Gastroesophageal sphincter (tissue), 4 donors: ENCODE data around the gene ATP5MC2. TPM values are rescaled to one million over a fixed set of nuclear protein-coding genes. Genes with fewer than 3 reads are reported as not detected.
A peak's percentile ranks its signal among the peaks of the same experiment; 100 is the strongest.

Experiments used
- ATAC-seq: fragments of 150-250 bp; one replicate; pipeline ENCODE4 v1.9.1; 2016; ENCODE audit warnings: mild to moderate bottlenecking, moderate library complexity
- H3K27ac ChIP-seq, 4 donors: fragments of 200-600 bp; sonication (generic) in 3 of 4; 1 replicate in 3 of 4; 2 replicates in 1 of 4; pipeline ENCODE4 v1.5.1; 2016 to 2019
- H3K27me3 ChIP-seq: fragments of 200-600 bp; sonication (generic); one replicate; pipeline ENCODE4 v1.5.1; 2019
- H3K36me3 ChIP-seq, 2 donors: fragments of 200-600 bp; sonication (generic); one replicate each; pipeline ENCODE4 v1.5.1; 2019; ENCODE audit warnings: control low read depth in 1 of 2
- H3K4me1 ChIP-seq, 3 donors: fragments of 200-600 bp; sonication (generic); 1 replicate in 2 of 3; 2 replicates in 1 of 3; pipeline ENCODE4 v1.5.1; 2016 to 2019; ENCODE audit warnings: control low read depth in 2 of 3
- H3K4me3 ChIP-seq, 2 donors: fragments of 200-600 bp; sonication (generic); one replicate each; pipeline ENCODE4 v1.5.1; 2019; ENCODE audit warnings: mild to moderate bottlenecking in 1 of 2, moderate library complexity in 1 of 2
- H3K9me3 ChIP-seq, 3 donors: fragments of 200-600 bp; sonication (generic); one replicate each; pipeline ENCODE4 v1.5.1; 2017 to 2019; ENCODE audit warnings: control low read depth in 2 of 3
- EP300 ChIP-seq: sonication (generic); formaldehyde crosslinking; IDR thresholded peaks from one replicate; pipeline ENCODE4 v1.6.1; 2017; ENCODE audit warnings: antibody characterized with exemption, mild to moderate bottlenecking
- POLR2A ChIP-seq, 2 donors: fragments of 450-650 bp; IDR thresholded peaks; one replicate each; pipeline ENCODE4 v1.6.1; 2017; ENCODE audit warnings: antibody characterized with exemption in 2 of 2, mild to moderate bottlenecking in 2 of 2, moderate library complexity in 1 of 2
- POLR2AphosphoS5 ChIP-seq: sonication (generic); formaldehyde crosslinking; IDR thresholded peaks from one replicate; pipeline ENCODE4 v1.6.1; 2017; ENCODE audit warnings: antibody characterized with exemption
- WGBS, 2 donors: methylation state at CpG; one replicate each; pipeline ENCODE4 v1.1.5; 2018; ENCODE audit warnings: low coverage in 1 of 2; 5-methylcytosine and 5-hydroxymethylcytosine counted together
- total RNA-seq, 4 donors: library from RNA; depleted of rRNA; stranded (reverse); fragments of >200 nt; gene quantifications; one replicate each; pipeline ENCODE4 v1.1.0, GENCODE V29; 2016
- TF ChIP-seq, protein P1 (sequence below), 4 experiments: fragments of 200-600 bp in 2 of 4; fragments of 450-650 bp in 2 of 4; sonication (generic) in 1 of 4; IDR thresholded peaks; one replicate each; pipeline ENCODE4 v1.5.1; 2017 to 2019; ENCODE audit warnings: antibody characterized with exemption in 4 of 4, mild to moderate bottlenecking in 2 of 4, moderate library complexity in 2 of 4

ATP5MC2 gene
- total RNA-seq, 4 donors from 2014 or later, result 197 to 324 (median 245) TPM

DNA sequence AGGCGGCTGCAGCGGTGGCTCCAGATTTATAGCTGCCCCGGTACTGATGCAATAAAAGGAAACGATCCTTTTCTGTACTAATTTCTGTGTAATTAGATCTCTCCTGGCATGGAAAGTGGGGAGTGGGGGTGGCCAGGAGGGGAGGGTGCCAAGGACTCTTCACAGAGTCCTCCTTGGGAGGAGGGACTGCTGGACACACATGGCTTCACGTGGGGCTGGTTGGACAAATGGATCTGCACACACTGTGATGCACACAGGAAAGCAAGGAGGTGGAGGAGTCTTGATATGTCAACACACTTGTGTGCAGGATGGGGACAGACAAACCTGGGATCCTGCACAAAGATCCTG, 23.8 kb upstream of the ATP5MC2 start:
- TF ChIP-seq, protein P1, sequence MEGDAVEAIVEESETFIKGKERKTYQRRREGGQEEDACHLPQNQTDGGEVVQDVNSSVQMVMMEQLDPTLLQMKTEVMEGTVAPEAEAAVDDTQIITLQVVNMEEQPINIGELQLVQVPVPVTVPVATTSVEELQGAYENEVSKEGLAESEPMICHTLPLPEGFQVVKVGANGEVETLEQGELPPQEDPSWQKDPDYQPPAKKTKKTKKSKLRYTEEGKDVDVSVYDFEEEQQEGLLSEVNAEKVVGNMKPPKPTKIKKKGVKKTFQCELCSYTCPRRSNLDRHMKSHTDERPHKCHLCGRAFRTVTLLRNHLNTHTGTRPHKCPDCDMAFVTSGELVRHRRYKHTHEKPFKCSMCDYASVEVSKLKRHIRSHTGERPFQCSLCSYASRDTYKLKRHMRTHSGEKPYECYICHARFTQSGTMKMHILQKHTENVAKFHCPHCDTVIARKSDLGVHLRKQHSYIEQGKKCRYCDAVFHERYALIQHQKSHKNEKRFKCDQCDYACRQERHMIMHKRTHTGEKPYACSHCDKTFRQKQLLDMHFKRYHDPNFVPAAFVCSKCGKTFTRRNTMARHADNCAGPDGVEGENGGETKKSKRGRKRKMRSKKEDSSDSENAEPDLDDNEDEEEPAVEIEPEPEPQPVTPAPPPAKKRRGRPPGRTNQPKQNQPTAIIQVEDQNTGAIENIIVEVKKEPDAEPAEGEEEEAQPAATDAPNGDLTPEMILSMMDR (IDR thresholded peaks at IDR 0.05), result no peak
- TF ChIP-seq POLR2AphosphoS5, result no peak
- no peak for TF ChIP-seq POLR2A (IDR thresholded peaks at IDR 0.05)
- TF ChIP-seq EP300, result no peak
- H3K27me3 ChIP-seq, result peaks cover 98% of the 10 kb centered on the region
- H3K36me3 ChIP-seq, result no peaks in the 10 kb centered on the region

DNA sequence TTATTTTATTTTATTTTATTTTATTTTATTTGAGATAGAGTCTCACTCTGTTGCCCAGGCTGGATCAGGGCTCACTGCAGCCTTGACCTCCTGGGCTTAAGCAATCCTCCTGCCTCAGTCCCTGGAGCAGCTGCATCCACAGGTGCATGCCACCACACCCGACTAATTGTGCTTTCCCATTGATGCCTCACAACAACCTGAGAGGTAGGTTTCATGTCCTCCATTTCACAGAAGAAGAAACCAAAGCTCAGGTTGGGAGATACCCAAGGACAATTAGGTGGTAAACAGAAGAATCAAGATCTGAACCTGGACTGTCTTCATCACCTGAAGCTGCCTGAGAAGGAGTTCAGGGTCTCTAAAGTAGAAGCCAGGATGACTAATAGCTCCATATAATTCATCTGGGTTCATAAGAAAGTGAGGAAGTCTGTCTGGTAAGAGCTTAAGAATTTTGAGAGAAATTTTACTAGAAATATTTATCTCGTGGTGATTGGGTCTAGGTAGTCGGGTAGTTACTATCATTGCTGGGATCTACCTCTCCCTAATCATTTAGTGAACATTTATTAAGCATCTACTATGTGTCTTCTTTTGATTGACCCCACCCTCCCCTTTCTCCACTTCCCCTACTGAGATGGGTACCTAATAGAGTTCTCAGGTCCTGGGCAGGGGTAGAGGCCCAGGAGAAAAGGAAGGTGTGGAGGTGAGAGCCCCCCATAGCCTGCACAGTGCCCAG, 23.2 kb upstream of the ATP5MC2 start:
- TF ChIP-seq, protein P1 (IDR thresholded peaks at IDR 0.05), result no peak
- no peak for TF ChIP-seq POLR2A (IDR thresholded peaks at IDR 0.05)
- no peaks in the 10 kb centered on the region for H3K36me3 ChIP-seq
- H3K4me1 ChIP-seq, result peaks cover 0 to 27% (median 9%) of the 10 kb centered on the region in 3 donors
- ATAC-seq, result no peak
- no peak overlapping the region for H3K4me3 ChIP-seq
- H3K9me3 ChIP-seq, result no peaks in the 10 kb centered on the region
- 62 to 71% methylated on average over 3 of the region's 3 CpGs for WGBS, 2 donors
- no peak overlapping the region for H3K27ac ChIP-seq
- H3K27me3 ChIP-seq, result peaks cover 99% of the 10 kb centered on the region

More for the DNA sequence above, 23.8 kb upstream of the ATP5MC2 start:
- Histone ChIP-seq H3K9me3 (no peaks in the 10 kb centered on the region), H3K4me1 (peaks cover 0 to 26% (median 9%) of the 10 kb centered on the region in 3 donors), H3K27ac (no peak overlapping the region), H3K4me3 (no peak overlapping the region)
- WGBS, 2 donors, result 57 to 61% methylated on average over 4 to 5 of the region's 5 CpGs
- ATAC-seq, result no peak

DNA sequence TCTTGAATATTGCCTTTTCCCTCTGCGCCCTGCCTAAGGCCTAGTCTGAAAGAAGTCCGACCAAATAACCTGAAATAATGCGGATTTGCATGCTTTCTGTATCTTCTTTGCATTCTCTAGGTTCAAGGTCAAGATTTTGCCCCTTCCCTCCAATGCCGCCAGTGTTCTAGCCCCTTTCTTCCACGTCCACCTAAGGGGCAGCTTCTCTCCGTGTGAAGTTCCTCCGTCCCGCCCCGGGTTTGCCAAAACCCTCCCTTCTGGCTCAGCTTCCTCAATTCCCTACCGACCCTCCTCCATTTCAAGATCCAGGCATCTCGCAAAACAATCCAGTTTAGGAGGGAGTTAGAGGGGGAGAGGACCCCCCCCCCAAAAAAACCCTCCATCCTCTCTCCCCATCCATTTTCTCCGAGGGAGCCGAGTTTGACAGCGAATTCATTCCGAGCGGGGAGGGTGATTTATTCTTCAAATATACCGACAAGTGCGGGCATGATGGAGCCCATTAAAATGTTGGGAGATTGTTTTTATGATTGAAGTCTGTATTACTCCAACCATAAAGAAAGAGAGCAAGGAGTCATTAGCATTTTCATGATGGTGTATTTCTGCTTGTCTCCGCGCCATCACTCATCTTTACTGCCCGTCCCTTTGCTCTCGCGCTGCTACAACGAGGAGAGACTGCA, 20.9 kb upstream of the ATP5MC2 start:
- ATAC-seq, result no peak
- Histone ChIP-seq H3K9me3 (no peaks in the 10 kb centered on the region), H3K36me3 (no peaks in the 10 kb centered on the region), H3K4me1 (peaks cover 0 to 24% (median 9%) of the 10 kb centered on the region in 3 donors), H3K27ac (no peak overlapping the region), H3K27me3 (peaks cover 99% of the 10 kb centered on the region), H3K4me3 (peak overlapping the region in 1 of 2 donors; percentile 31)
- TF ChIP-seq POLR2A (IDR thresholded peaks at IDR 0.05), result no peak
- no peak for TF ChIP-seq POLR2AphosphoS5
- TF ChIP-seq, protein P1 (IDR thresholded peaks at IDR 0.05), result no peak
- TF ChIP-seq EP300, result no peak
- WGBS, 2 donors, result 31 to 54% methylated on average over 10 to 15 of the region's 24 CpGs

DNA sequence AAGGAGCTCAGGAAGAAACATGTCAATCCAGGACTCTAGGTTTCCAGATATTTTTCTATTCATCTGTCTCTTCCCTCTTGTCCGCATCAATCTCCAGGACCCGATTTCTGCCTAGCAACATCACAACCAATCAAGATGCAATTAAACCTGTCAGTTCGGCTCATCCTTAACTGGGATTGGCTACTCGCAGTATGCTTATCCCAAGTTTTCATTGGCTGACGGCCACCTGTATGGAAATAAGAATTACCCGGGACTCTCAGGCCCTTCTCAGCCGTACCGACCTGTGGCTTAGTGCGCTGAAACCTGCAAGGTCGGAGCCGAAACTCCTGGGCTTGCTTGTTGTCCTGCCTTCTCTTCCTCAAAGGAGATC, 20.4 kb upstream of the ATP5MC2 start:
- peaks cover 99% of the 10 kb centered on the region for H3K27me3 ChIP-seq

More for the DNA sequence above, 20.4 kb upstream of the ATP5MC2 start:
- peak; percentile 69 for ATAC-seq
- TF ChIP-seq, protein P1 (IDR thresholded peaks at IDR 0.05), result no peak
- TF ChIP-seq POLR2AphosphoS5, result no peak
- TF ChIP-seq EP300, result no peak
- TF ChIP-seq POLR2A (IDR thresholded peaks at IDR 0.05), result no peak
- Histone ChIP-seq H3K36me3 (no peaks in the 10 kb centered on the region), H3K4me3 (peak overlapping the region in 1 of 2 donors; percentile 31), H3K4me1 (peaks cover 0 to 24% (median 9%) of the 10 kb centered on the region in 3 donors), H3K27ac (no peak overlapping the region), H3K9me3 (no peaks in the 10 kb centered on the region)
- 20 to 23% methylated on average over 1 to 11 of the region's 11 CpGs for WGBS, 2 donors
